ENCODE results near the gene PCYT2.

The PCYT2 gene

DNA sequence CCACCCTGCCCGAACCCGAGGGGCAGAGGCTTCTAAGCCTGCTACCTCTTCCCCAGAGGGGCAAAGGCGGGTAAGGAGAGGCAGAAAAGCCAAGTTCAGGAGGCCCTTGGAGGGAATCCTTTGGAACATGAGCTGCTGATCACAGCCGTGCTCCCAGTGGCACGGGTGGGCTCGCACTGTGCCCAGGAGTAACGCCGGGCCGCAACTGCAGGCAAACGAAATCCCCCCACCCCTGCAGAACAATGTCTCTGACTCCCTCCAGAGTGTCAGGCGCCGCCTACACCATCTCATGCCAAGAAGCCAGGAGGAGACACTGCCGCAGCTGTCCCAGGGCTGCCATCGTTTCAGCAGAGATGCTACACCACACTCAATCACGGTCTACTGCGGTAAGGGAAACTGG, 59.8 kb downstream of the PCYT2 start:
- DNase-seq = no peak
